Activated B cell treated with CpG ODN at 0.5 μM for 24 hours (primary cell): Measurements from ENCODE around the gene KIF5B. TPM values are rescaled to one million over a fixed set of nuclear protein-coding genes. Genes with fewer than 3 reads are reported as not detected.
"Not testable (repeated sequence)": the region's sequence is repeated elsewhere in the genome, so short reads cannot be mapped to it uniquely, and the experiment has no call there.

Experiments
- ATAC-seq: fragments of 200-7000 bp; cut with Tn5 transposase; one replicate; pipeline ENCODE4 v1.10.0; 2021; ENCODE audit warnings: low read depth, mild to moderate bottlenecking, moderate library complexity
- CTCF ChIA-PET: fragments of 350-600 bp; sonication (Branson Sonifier 250); formaldehyde crosslinking; loops from one replicate; lab custom pipeline; 2021; ENCODE audit warnings: antibody characterized with exemption; lab: Charles Lee
- POLR2A ChIA-PET: fragments of 350-600 bp; sonication (Branson Sonifier 250); formaldehyde crosslinking; loops from one replicate; lab custom pipeline; 2021; ENCODE audit warnings: antibody characterized with exemption; lab: Charles Lee
- DNase-seq: peaks from one replicate; pipeline ENCODE4 v3.0.0; 2022
- H3K27ac Mint-ChIP-seq: one replicate; pipeline ENCODE4 v1.8.0; 2020; ENCODE audit warnings: mixed read lengths
- H3K27me3 Mint-ChIP-seq: one replicate; pipeline ENCODE4 v1.8.0; 2021; ENCODE audit warnings: mixed read lengths
- H3K36me3 Mint-ChIP-seq: one replicate; pipeline ENCODE4 v1.8.0; 2021; ENCODE audit warnings: low read depth, mixed read lengths
- H3K4me1 Mint-ChIP-seq: one replicate; pipeline ENCODE4 v1.8.0; 2021; ENCODE audit warnings: mixed read lengths
- H3K4me3 Mint-ChIP-seq: one replicate; pipeline ENCODE4 v1.8.0; 2020; ENCODE audit warnings: mild to moderate bottlenecking, mixed read lengths
- H3K9me3 Mint-ChIP-seq: one replicate; pipeline ENCODE4 v1.8.0; 2020; ENCODE audit warnings: mixed read lengths
- CTCF ChIP-seq: fragments of 200-600 bp; IDR thresholded peaks from one replicate; pipeline ENCODE4 v1.8.0; 2022; ENCODE audit warnings: antibody characterized with exemption, mild to moderate bottlenecking
- intact Hi-C: fragments of 100-400 bp; cut with micrococcal nuclease; formaldehyde crosslinking; loops from one replicate; pipeline ENCODE4 v1.15.1; 2024
- total RNA-seq: library from RNA; stranded (reverse); gene quantifications from 2 replicates; pipeline ENCODE4 v1.2.3, GENCODE V29; 2022

KIF5B gene
- total RNA-seq, 1 donor from 2014 or later: 45.0 TPM

- Mint-ChIP-seq H3K27me3 (no peaks in the 10 kb centered on the region), H3K27ac (no peak overlapping the region), H3K9me3 (no peaks in the 10 kb centered on the region), H3K36me3 (peaks cover 72% of the 10 kb centered on the region), H3K4me3 (no peak overlapping the region), H3K4me1 (peaks cover 62% of the 10 kb centered on the region)
- no peak for TF ChIP-seq CTCF
- POLR2A ChIA-PET: no interaction called here
- DNase-seq (no peak), ATAC-seq (no peak)
- CTCF ChIA-PET: no interaction called here
- intact Hi-C loops: no loop called here
These were observed 10.1 kb downstream of the KIF5B start for GRCh38 chr10:32046151-32046550.

- H3K27me3 Mint-ChIP-seq, H3K27ac Mint-ChIP-seq, H3K9me3 Mint-ChIP-seq, CTCF ChIA-PET, ATAC-seq, DNase-seq, H3K4me3 Mint-ChIP-seq: not testable (repeated sequence)
- intact Hi-C loops: loop anchor here (1.0 kb wide), 2 partner anchors 11 to 31 kb away; no protein-coding TSS in a partner anchor
- POLR2A ChIA-PET: interaction anchor here (1.5 kb wide), 1 partner anchor 14 kb away, joined by 3 read pairs; the partner anchor contains the start of gene KIF5B
- peaks cover 36% of the 10 kb centered on the region for H3K4me1 Mint-ChIP-seq
- H3K36me3 Mint-ChIP-seq: peaks cover 74% of the 10 kb centered on the region
These were observed 13.5 kb downstream of the KIF5B start for GRCh38 chr10:32042730-32043129.

GRCh38 chr10:32041290-32042028, 14.8 kb downstream of the KIF5B start:
- ATAC-seq (no peak), DNase-seq (no peak)
- TF ChIP-seq CTCF: no peak
- Mint-ChIP-seq H3K36me3 (peaks cover 76% of the 10 kb centered on the region), H3K4me1 (peaks cover 30% of the 10 kb centered on the region), H3K4me3 (no peak overlapping the region), H3K9me3 (no peaks in the 10 kb centered on the region), H3K27me3 (no peaks in the 10 kb centered on the region), H3K27ac (no peak overlapping the region)
- intact Hi-C loops: loop anchor here (1.0 kb wide), 2 partner anchors 8 to 32 kb away; no protein-coding TSS in a partner anchor
- POLR2A ChIA-PET: interaction anchor here (0.7 kb wide), 1 partner anchor 272 kb away, joined by 6 read pairs; no protein-coding TSS in a partner anchor
- CTCF ChIA-PET: no interaction called here

- H3K36me3 Mint-ChIP-seq: peaks cover 72% of the 10 kb centered on the region
- no peaks in the 10 kb centered on the region for H3K27me3 Mint-ChIP-seq
- H3K9me3 Mint-ChIP-seq: no peaks in the 10 kb centered on the region
- peaks cover 24% of the 10 kb centered on the region for H3K4me1 Mint-ChIP-seq
- ATAC-seq (no peak), DNase-seq (no peak)
- no peak for TF ChIP-seq CTCF
- ChIA-PET POLR2A (no interaction called here), CTCF (no interaction called here)
- intact Hi-C loops: no loop called here
- no peak overlapping the region for H3K4me3 Mint-ChIP-seq
- no peak overlapping the region for H3K27ac Mint-ChIP-seq
These were observed 16.5 kb downstream of the KIF5B start for GRCh38 chr10:32039734-32040133.

- TF ChIP-seq CTCF: no peak
- ATAC-seq (no peak), DNase-seq (no peak)
- intact Hi-C loops: no loop called here
- Mint-ChIP-seq H3K27me3 (no peaks in the 10 kb centered on the region), H3K9me3 (no peaks in the 10 kb centered on the region), H3K4me3 (no peak overlapping the region), H3K36me3 (peaks cover 71% of the 10 kb centered on the region), H3K4me1 (peaks cover 20% of the 10 kb centered on the region), H3K27ac (no peak overlapping the region)
- ChIA-PET POLR2A (no interaction called here), CTCF (no interaction called here)
These were observed 17.4 kb downstream of the KIF5B start for GRCh38 chr10:32038777-32039176.
